Subcutaneous adipose tissue (tissue), 4 donors: ENCODE data around the gene VPREB3. TPM values are rescaled to one million over a fixed set of nuclear protein-coding genes. Genes with fewer than 3 reads are reported as not detected.

Experiments used
- CTCF ChIP-seq: fragments of 450-650 bp; IDR thresholded peaks from one replicate; pipeline ENCODE4 v1.5.1; 2016; ENCODE audit warnings: low read depth, mild to moderate bottlenecking, control low read depth, antibody characterized with exemption, moderate library complexity
- total RNA-seq, 4 donors: library from RNA; depleted of rRNA; stranded (reverse); fragments of >200 nt; gene quantifications; one replicate each; pipeline ENCODE4 v1.1.0, GENCODE V29; 2016

The VPREB3 gene
- total RNA-seq, 4 donors from 2014 or later: 6.8 TPM; not detected in 3

DNA sequence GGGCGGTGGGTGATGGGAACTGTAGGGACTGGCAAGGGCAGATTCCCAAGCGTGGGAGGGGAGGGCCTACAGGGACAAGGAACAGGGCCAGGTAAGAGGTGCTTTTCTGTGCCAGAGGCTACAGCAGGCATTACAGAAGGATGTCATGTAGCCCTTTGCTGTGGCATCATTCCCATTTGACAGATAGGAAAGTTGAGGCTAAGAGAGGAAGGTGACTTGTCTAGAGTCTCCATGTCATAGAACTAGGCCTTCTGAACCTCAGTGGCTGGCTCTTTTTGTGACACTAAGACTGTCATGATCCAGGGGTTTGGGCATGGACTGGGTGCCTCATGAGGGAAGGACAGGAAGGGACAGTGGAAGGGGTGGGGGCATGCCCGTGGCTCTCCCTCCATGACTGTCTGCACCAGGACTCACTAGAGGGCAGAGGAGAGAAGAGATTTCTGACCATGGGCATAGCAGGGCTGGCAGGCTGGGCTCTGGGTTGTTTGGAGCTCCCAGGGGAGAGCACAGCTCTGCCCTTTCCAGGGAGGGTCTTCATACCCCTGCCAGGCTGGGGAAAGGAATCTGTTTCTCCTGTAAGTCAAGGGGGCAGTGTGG, 21.7 kb upstream of the VPREB3 start:
- no peak for TF ChIP-seq CTCF

GRCh38 chr22:23774922-23775436, 20.8 kb upstream of the VPREB3 start:
- no peak for TF ChIP-seq CTCF

DNA sequence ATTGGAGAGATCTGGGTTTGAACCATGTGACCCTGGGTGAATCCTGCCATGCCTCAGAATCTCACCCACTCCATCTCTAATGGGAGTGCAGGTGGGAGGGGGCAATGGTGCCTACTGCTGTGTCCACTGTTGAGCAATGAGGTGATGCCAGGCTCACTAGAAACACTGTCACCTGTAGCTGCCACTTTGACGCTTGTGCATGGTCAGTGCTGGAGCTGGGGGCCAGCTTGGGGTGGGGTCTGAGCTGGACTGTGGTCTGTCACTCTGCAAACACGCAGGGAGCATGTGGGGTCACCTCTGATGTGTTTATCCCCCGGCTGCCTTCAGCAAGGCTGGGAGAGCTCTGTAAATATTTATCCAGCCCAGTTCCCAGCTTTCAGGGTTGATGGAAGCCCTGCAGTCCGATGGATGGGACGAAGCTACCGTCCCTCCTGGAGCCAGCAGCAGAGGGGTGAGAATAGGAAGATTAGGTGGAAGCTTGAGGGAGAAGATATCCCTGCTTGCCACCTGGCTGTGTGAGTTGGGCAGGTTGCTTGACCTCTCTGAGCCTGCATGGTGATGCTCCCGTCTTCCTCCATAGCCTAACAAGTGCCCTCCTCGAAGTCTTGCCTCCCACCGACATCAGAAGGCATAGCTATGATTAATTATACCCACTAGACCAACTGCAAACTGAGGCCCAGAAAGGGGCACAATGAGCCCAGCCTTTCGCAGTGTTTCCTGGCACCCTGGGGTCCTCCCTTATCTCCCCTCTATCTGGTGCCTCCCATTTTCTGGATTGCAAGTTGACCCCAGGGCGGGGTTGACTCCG, 20.1 kb upstream of the VPREB3 start:
- no peak for TF ChIP-seq CTCF

- no peak for TF ChIP-seq CTCF
These were observed 19.4 kb upstream of the VPREB3 start for GRCh38 chr22:23773483-23774113.

GRCh38 chr22:23772649-23773473, 18.6 kb upstream of the VPREB3 start, which contains the start of gene MMP11:
MMP11 (plus strand) TSS chr22:23772849; CDS start chr22:23772871, 22 bp downstream.
- TF ChIP-seq CTCF: no peak

- TF ChIP-seq CTCF: no peak
These were observed 18.1 kb upstream of the VPREB3 start for GRCh38 chr22:23772315-23772648.
